GM23338 (cell line): Measurements from ENCODE around the gene MYCBPAP. TPM values are rescaled to one million over a fixed set of nuclear protein-coding genes. Genes with fewer than 3 reads are reported as not detected.

Experiments
- EZH2 ChIP-seq: fragments of 200-600 bp; sonication (generic); IDR thresholded peaks from one replicate; pipeline ENCODE4 v1.8.0; 2017; ENCODE audit warnings: antibody characterized with exemption, mild to moderate bottlenecking, low read depth; ENCODE audit not compliant: unreplicated experiment
- EZH2phosphoT487 ChIP-seq: fragments of 200-600 bp; sonication (generic); IDR thresholded peaks from one replicate; pipeline ENCODE4 v1.8.1; 2018; ENCODE audit warnings: antibody characterized with exemption; ENCODE audit not compliant: unreplicated experiment
- ZNF462 ChIP-seq: fragments of 250-450 bp; sonication (Bioruptor Pico); IDR thresholded peaks from 2 replicates; pipeline ENCODE4 v1.5.0; 2020; ENCODE audit warnings: mild to moderate bottlenecking, moderate library complexity
- polyA plus RNA-seq: library from polyadenylated mRNA; unstranded; fragments of >200 nt; fragmentation: Nextera tagmentation; extraction: Ambion mirVana; gene quantifications from 2 replicates; pipeline ENCODE4 v1.2.1, GENCODE V29; 2016
- total RNA-seq: library from RNA; depleted of rRNA; stranded (reverse); fragments of >200 nt; shearing (Covaris generic); gene quantifications from 2 replicates; pipeline ENCODE4 v1.2.3, GENCODE V29; 2014
- TF ChIP-seq, protein P1 (sequence below): IDR thresholded peaks from one replicate; pipeline ENCODE4 v1.6.1; 2018; ENCODE audit warnings: antibody characterized with exemption; ENCODE audit not compliant: unreplicated experiment

MYCBPAP gene
- total and polyA plus RNA-seq, 2 experiments from 2014 or later, result 0.63 to 1.7 TPM

DNA sequence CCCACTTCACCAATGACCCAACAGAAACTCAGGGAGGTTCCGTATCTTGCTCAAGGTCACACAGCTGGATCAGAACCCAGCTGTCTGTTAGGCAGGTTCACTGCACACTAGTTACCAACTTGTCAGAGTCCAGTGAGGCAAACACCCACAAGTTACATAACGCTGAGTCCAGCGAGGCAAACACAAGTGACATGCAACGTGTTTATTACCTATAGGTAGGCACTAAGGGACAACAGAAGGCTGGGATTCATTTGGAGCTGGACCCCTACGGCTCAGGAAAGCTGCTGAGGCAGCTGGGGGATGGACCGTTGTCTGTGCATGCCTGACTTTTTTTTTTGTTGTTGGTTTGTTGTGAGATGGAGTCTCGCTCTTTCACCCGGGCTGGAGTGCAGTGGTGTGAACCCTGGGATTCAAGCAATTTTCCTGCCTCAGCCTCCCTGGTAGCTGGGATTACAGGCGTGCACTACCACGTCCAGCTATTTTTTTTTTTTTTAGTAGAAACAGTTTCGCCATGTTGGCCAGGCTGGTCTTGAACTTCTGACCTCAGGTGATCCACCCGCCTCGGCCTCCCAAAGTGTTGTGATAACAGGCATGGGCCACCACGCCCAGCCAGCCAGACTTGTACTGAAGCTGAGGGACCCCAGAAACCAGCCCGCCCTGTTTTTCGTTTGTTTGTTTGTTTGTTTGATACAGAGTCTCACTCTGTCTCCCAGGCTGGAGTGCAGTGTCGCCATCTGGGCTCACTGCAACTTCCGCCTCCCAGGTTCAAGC is 31.5 kb upstream of the MYCBPAP start (continued):
- TF ChIP-seq, protein P1, sequence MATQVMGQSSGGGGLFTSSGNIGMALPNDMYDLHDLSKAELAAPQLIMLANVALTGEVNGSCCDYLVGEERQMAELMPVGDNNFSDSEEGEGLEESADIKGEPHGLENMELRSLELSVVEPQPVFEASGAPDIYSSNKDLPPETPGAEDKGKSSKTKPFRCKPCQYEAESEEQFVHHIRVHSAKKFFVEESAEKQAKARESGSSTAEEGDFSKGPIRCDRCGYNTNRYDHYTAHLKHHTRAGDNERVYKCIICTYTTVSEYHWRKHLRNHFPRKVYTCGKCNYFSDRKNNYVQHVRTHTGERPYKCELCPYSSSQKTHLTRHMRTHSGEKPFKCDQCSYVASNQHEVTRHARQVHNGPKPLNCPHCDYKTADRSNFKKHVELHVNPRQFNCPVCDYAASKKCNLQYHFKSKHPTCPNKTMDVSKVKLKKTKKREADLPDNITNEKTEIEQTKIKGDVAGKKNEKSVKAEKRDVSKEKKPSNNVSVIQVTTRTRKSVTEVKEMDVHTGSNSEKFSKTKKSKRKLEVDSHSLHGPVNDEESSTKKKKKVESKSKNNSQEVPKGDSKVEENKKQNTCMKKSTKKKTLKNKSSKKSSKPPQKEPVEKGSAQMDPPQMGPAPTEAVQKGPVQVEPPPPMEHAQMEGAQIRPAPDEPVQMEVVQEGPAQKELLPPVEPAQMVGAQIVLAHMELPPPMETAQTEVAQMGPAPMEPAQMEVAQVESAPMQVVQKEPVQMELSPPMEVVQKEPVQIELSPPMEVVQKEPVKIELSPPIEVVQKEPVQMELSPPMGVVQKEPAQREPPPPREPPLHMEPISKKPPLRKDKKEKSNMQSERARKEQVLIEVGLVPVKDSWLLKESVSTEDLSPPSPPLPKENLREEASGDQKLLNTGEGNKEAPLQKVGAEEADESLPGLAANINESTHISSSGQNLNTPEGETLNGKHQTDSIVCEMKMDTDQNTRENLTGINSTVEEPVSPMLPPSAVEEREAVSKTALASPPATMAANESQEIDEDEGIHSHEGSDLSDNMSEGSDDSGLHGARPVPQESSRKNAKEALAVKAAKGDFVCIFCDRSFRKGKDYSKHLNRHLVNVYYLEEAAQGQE, result no peak
- no peak for TF ChIP-seq EZH2
- no peak for TF ChIP-seq ZNF462 (CRISPR knock-in tag)
- TF ChIP-seq EZH2phosphoT487, result no peak
